ENCODE measurements around the gene PPFIBP1.

DNA sequence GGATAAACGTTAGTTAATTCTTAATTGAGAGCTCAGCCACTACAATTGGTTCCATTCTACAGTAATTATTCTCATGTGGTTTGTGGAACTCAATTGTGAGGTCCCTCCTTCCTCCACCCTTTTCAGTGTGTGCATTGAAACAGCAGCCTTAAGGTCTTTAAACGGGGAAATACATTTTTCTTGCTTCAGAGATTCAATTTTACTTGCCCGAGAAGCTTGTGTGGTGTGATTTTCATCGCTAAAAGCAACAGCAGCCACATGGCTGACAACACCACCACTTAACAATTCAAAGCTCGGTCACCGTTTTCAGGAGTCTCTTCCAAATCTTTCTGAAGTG, 733 bp upstream of the PPFIBP1 start:
- TF ChIP-seq, protein P1, sequence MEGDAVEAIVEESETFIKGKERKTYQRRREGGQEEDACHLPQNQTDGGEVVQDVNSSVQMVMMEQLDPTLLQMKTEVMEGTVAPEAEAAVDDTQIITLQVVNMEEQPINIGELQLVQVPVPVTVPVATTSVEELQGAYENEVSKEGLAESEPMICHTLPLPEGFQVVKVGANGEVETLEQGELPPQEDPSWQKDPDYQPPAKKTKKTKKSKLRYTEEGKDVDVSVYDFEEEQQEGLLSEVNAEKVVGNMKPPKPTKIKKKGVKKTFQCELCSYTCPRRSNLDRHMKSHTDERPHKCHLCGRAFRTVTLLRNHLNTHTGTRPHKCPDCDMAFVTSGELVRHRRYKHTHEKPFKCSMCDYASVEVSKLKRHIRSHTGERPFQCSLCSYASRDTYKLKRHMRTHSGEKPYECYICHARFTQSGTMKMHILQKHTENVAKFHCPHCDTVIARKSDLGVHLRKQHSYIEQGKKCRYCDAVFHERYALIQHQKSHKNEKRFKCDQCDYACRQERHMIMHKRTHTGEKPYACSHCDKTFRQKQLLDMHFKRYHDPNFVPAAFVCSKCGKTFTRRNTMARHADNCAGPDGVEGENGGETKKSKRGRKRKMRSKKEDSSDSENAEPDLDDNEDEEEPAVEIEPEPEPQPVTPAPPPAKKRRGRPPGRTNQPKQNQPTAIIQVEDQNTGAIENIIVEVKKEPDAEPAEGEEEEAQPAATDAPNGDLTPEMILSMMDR (IDR thresholded peaks at IDR 0.05): no peak
- no peak for TF ChIP-seq POLR2A (IDR thresholded peaks at IDR 0.05)

Measured in prostate gland (tissue), 2 donors.